Erythroblast (primary cell): ENCODE results near the gene HOXB13.

Experiments
- DNase-seq, 2 experiments: peaks; one replicate each; lab custom pipeline; 2025; lab: John Stamatoyannopoulos, UW
- GATA1 ChIP-seq: IDR thresholded peaks from 2 replicates; pipeline ENCODE4 v1.6.1; 2011; ENCODE audit warnings: low read depth, mild to moderate bottlenecking, control low read depth, low read length, moderate library complexity
- POLR2A ChIP-seq: IDR thresholded peaks from 2 replicates; pipeline ENCODE4 v1.6.1; 2011; ENCODE audit warnings: mild to moderate bottlenecking, low read length

Gene HOXB13

GRCh38 chr17:48728232-48729231 is at the start of gene HOXB13:
Gene HOXB13, minus strand, starts transcription at chr17:48728750. Its CDS starts 157 bp downstream, at chr17:48728593.
- TF ChIP-seq GATA1, result no peak
- TF ChIP-seq POLR2A, result no peak
- DNase-seq, result peak in 1 of 2 experiments; percentile 7

GRCh38 chr17:48776602-48777001 is 48.1 kb upstream of the HOXB13 start:
- no peak for DNase-seq
- TF ChIP-seq GATA1 (no peak), POLR2A (no peak)

GRCh38 chr17:48773245-48773644 is 44.7 kb upstream of the HOXB13 start:
- no peak for DNase-seq
- TF ChIP-seq GATA1, result no peak
- TF ChIP-seq POLR2A, result no peak

- DNase-seq, result no peak
Observed at GRCh38 chr17:48770954-48771353, 42.4 kb upstream of the HOXB13 start.

GRCh38 chr17:48769009-48769675 is 40.6 kb upstream of the HOXB13 start:
- DNase-seq, result no peak
- TF ChIP-seq POLR2A (no peak), GATA1 (no peak)

More at GRCh38 chr17:48770954-48771353, 42.4 kb upstream of the HOXB13 start:
- TF ChIP-seq GATA1, result no peak
- no peak for TF ChIP-seq POLR2A

GRCh38 chr17:48767263-48767774 is 38.8 kb upstream of the HOXB13 start:
- no peak for DNase-seq
- TF ChIP-seq GATA1, result no peak
- TF ChIP-seq POLR2A, result no peak

GRCh38 chr17:48761114-48761513 is 32.6 kb upstream of the HOXB13 start:
- DNase-seq, result no peak
- TF ChIP-seq POLR2A, result no peak
- no peak for TF ChIP-seq GATA1

GRCh38 chr17:48760411-48760810 is 31.9 kb upstream of the HOXB13 start:
- TF ChIP-seq GATA1, result no peak
- no peak for TF ChIP-seq POLR2A
- DNase-seq, result no peak

- no peak for DNase-seq
- TF ChIP-seq GATA1 (no peak), POLR2A (no peak)
Observed at GRCh38 chr17:48759288-48759687, 30.7 kb upstream of the HOXB13 start.

- no peak for DNase-seq
- TF ChIP-seq POLR2A (no peak), GATA1 (no peak)
Observed at GRCh38 chr17:48757524-48757961, 29.0 kb upstream of the HOXB13 start.

- DNase-seq, result no peak
- TF ChIP-seq POLR2A (no peak), GATA1 (no peak)
Observed at GRCh38 chr17:48756830-48757251, 28.3 kb upstream of the HOXB13 start.

GRCh38 chr17:48755356-48755755 is 26.8 kb upstream of the HOXB13 start:
- TF ChIP-seq GATA1, result no peak
- no peak for TF ChIP-seq POLR2A
- DNase-seq, result no peak

GRCh38 chr17:48754500-48755261 is 26.1 kb upstream of the HOXB13 start:
- TF ChIP-seq GATA1 (no peak), POLR2A (no peak)
- no peak for DNase-seq
